ENCODE measurements around the gene FMC1. TPM values are rescaled to one million over a fixed set of nuclear protein-coding genes. Genes with fewer than 3 reads are reported as not detected.

The FMC1 gene
- total RNA-seq, 3 donors from 2014 or later = 12.3 to 17.3 (median 16.1) TPM

DNA sequence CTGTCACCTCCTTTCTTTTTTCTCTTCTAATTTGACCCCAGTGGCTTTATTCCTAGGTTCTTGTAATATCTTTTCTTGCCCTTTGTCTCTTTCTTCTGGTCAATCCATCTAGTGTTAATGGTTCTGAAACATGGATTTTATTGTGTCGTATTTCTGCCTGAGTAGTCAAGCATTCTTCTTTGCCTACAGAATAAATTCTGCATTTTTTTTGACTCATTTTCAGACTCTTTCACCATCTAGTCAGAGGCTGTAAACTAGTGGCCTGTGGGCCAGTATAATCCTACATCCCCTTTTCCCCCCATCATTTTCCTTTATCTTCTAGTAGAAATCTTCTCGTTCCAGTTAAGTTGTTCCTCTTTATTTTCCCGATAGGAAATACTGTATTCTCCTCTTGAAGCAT, 48.0 kb downstream of the FMC1 start:
- ATAC-seq = no peak
- Histone ChIP-seq H3K4me1 (ENCODE audit: low read depth) (no peaks in the 10 kb centered on the region), H3K9me3 (no peaks in the 10 kb centered on the region), H3K4me3 (no peak overlapping the region), H3K36me3 (ENCODE audit: low read depth) (no peaks in the 10 kb centered on the region)
- TF ChIP-seq CTCF (IDR thresholded peaks at IDR 0.05) = no peak
- DNase-seq = no peak
- intact Hi-C loops (cut with DNase I, micrococcal nuclease) = no loop called here

DNA sequence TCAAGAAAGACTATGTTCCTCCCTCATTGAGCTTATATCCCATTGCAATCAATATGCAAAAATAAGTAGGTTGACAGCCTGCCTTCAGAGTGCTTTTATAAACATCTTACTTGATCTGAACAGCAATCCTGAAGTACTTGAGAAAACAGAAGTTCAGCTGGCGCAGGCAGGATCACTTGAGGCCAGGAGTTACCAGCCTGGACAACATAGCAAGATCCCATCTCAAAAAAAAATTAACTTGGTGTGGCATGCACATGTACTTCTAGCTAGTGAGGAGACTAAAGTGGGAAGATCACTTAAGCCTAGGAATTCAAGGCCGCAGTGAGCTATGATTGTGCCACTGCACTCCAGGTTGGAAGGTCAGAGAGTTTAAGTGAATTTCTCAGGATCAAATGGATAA, 48.6 kb downstream of the FMC1 start:
- H3K4me1 ChIP-seq (ENCODE audit: low read depth) = no peaks in the 10 kb centered on the region
- DNase-seq (no peak), ATAC-seq (no peak)
- no peaks in the 10 kb centered on the region for H3K9me3 ChIP-seq
- no peaks in the 10 kb centered on the region for H3K36me3 ChIP-seq (ENCODE audit: low read depth)
- no peak overlapping the region for H3K4me3 ChIP-seq
- TF ChIP-seq CTCF (IDR thresholded peaks at IDR 0.05) = no peak
- intact Hi-C loops (cut with DNase I, micrococcal nuclease) = no loop called here

DNA sequence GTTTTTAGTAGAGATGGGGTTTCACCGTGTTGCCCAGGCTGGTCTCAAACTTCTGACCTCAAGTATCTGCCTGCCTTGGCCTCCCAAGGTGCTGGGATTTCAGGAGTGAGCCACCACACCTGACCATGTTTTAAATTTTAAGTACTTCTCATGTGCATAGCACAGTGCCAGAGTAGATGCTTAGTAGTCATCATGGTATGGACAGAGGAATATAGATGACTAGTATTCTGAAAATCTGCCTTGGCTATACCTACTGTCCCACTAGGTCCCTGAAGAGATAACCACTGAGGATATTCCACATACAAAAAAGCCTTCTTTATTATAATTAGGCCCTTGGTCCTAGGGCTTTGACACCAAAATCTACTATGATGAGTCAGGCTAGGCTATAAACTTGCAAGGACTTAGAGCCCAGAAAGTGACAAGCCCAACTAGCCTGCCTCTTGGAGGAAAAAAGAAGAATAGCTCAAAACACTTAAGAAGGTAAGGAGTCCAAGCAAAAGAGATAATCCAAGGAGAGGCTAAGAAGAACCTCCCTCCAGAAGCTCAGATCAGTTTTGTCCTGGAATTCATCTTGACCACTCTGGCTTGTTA, 52.6 kb downstream of the FMC1 start:
- no peak for ATAC-seq
- H3K4me3 ChIP-seq = no peak overlapping the region
- intact Hi-C loops (cut with DNase I, micrococcal nuclease) = no loop called here
- no peak for DNase-seq
- no peak for TF ChIP-seq CTCF (IDR thresholded peaks at IDR 0.05)
- no peaks in the 10 kb centered on the region for H3K36me3 ChIP-seq (ENCODE audit: low read depth)
- H3K9me3 ChIP-seq = no peaks in the 10 kb centered on the region
- H3K4me1 ChIP-seq (ENCODE audit: low read depth) = no peaks in the 10 kb centered on the region

GRCh38 chr7:139394540-139394939, 53.4 kb downstream of the FMC1 start:
- intact Hi-C loops (cut with DNase I, micrococcal nuclease) = no loop called here
- ATAC-seq (no peak), DNase-seq (no peak)
- TF ChIP-seq CTCF (IDR thresholded peaks at IDR 0.05) = no peak
- no peaks in the 10 kb centered on the region for H3K9me3 ChIP-seq
- no peaks in the 10 kb centered on the region for H3K4me1 ChIP-seq (ENCODE audit: low read depth)
- H3K4me3 ChIP-seq = no peak overlapping the region
- H3K36me3 ChIP-seq (ENCODE audit: low read depth) = no peaks in the 10 kb centered on the region

Other genes starting within 250 kb of the FMC1 start
- gene ZC3HAV1, start 231.6 kb upstream of the FMC1 start, total RNA-seq = 10 to 100 TPM; 36.5 to 38.9 (median 38.4) TPM
- gene UBN2, start 110.1 kb upstream of the FMC1 start, total RNA-seq = 10 to 100 TPM; 18.7 to 28.2 (median 26.0) TPM
- 10 to 100 TPM; 78.4 to 85.2 (median 82.0) TPM for gene LUC7L2, start 18.6 kb downstream of the FMC1 start, total RNA-seq
- not detected for gene KLRG2, start 142.3 kb downstream of the FMC1 start, total RNA-seq
- not detected for gene CLEC2L, start 182.3 kb downstream of the FMC1 start, total RNA-seq